ENCODE results near the gene ZNF587. TPM values are rescaled to one million over a fixed set of nuclear protein-coding genes. Genes with fewer than 3 reads are reported as not detected.
A peak's percentile ranks its signal among the peaks of the same experiment; 100 is the strongest.

ZNF587 gene
- total and polyA plus RNA-seq, 2 of the 8 experiments (the other 6 are each of a cell fraction or from before 2014, with no cell fraction given) = 18.1 to 42.1 TPM

DNA sequence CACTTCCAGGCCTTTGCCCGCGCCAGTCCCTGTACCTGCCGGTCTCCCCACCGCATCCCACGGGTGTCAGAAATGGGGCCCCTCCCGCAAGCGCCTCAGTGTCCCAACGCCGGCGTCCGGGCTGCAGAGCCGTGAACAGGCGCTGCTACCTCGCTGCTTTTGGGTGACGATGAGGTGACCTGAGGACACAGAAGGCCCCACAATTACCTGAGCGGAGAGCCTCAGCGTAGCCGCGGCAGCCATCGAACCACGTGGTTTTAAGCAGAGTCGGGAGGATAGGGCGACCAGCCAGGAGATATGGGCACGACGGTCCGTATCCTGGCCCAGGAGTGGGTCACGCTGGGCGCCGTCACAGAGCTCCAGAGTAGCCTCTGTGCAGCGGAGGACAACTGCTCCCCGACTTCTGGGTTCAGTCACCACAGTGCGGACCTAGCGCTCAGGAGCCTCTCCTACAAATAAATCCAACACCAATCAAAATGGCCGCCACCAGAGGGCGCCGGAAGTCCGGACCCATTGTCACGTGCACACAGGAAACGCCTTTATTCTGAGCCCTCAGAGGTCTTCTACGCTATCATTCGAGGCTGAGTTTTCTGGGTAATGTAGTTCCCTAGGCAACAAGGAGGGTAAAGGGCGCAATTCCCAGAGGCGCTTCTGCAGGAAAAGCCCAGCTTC, 39.0 kb downstream of the ZNF587 start, which contains the start of gene ZNF814 (continued):
- peak in 1 of 2 experiments; percentile 68; a peak in 1 of 4 replicates for TF ChIP-seq HDAC2 (IDR thresholded peaks at IDR 0.05; ENCODE audit: borderline replicate concordance in 1 of 2, low read depth in 2 of 2, low read length in 2 of 2)
- TF ChIP-seq SIRT6 (IDR thresholded peaks at IDR 0.05; ENCODE audit: low read length) = no peak
- no peak for TF ChIP-seq EZH2 (IDR thresholded peaks at IDR 0.05; ENCODE audit: low read depth, low read length, severe bottlenecking)
- no peak for TF ChIP-seq NRF1 (IDR thresholded peaks at IDR 0.05; ENCODE audit: low read depth, low read length)
- no peak for TF ChIP-seq SRF (IDR thresholded peaks at IDR 0.05; ENCODE audit: low read depth, low read length)
- TF ChIP-seq NANOG (IDR thresholded peaks at IDR 0.05; ENCODE audit: insufficient read depth, low read depth, low read length, poor library complexity, severe bottlenecking) = no peak
- TF ChIP-seq SUZ12 (IDR thresholded peaks at IDR 0.05; ENCODE audit: low read length) = no peak
- no peak for TF ChIP-seq RBBP5 (IDR thresholded peaks at IDR 0.05; ENCODE audit: borderline replicate concordance, low read depth, low read length)
- TF ChIP-seq JUN (IDR thresholded peaks at IDR 0.05; ENCODE audit: low read depth, low read length) = no peak
- TF ChIP-seq CTBP2 (IDR thresholded peaks at IDR 0.05; ENCODE audit: borderline replicate concordance, insufficient read depth, insufficient read length, low read length) = no peak
- TF ChIP-seq CREB1 (IDR thresholded peaks at IDR 0.05) = peak; percentile 85
- TF ChIP-seq TCF12 (IDR thresholded peaks at IDR 0.05; ENCODE audit: low read depth, low read length) = no peak
- TF ChIP-seq YY1 (IDR thresholded peaks at IDR 0.05; ENCODE audit: low read depth, low read length) = peak; percentile 98
- TF ChIP-seq CHD1 (IDR thresholded peaks at IDR 0.05; ENCODE audit: low read depth, low read length) = peak; percentile 37; the same call in 1 of the 2 replicates
- no peak for TF ChIP-seq KDM4A (IDR thresholded peaks at IDR 0.05; ENCODE audit: low read depth, low read length, severe bottlenecking)
- TF ChIP-seq ASH2L (IDR thresholded peaks at IDR 0.05; ENCODE audit: low read length) = no peak
- no peak; the same call in 1 of the 2 replicates for TF ChIP-seq GTF2F1 (IDR thresholded peaks at IDR 0.05; ENCODE audit: borderline replicate concordance, low read depth, low read length)
- TF ChIP-seq ZNF274 (IDR thresholded peaks at IDR 0.05; ENCODE audit: borderline replicate concordance, extremely low read depth, low read length) = no peak
- no peak for TF ChIP-seq RNF2 (IDR thresholded peaks at IDR 0.05; ENCODE audit: borderline replicate concordance, low read depth, low read length, missing control alignments, poor library complexity, severe bottlenecking)
- TF ChIP-seq, protein P1, sequence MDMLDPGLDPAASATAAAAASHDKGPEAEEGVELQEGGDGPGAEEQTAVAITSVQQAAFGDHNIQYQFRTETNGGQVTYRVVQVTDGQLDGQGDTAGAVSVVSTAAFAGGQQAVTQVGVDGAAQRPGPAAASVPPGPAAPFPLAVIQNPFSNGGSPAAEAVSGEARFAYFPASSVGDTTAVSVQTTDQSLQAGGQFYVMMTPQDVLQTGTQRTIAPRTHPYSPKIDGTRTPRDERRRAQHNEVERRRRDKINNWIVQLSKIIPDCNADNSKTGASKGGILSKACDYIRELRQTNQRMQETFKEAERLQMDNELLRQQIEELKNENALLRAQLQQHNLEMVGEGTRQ (IDR thresholded peaks at IDR 0.05; ENCODE audit: low read length) = peak; percentile 87

All from H1 (cell line).